IMR-90 (cell line): ENCODE results near the gene CHN2. TPM values are rescaled to one million over a fixed set of nuclear protein-coding genes. Genes with fewer than 3 reads are reported as not detected.

Source experiments
- ATAC-seq: fragments of 200-7000 bp; cut with Tn5 transposase; 2 replicates; pipeline ENCODE4 v1.9.1; 2020; ENCODE audit warnings: low read depth, mild to moderate bottlenecking, moderate library complexity
- BruUV-seq: library from RNA; stranded (reverse); fragments of 400-500 nt; replicated peaks from 2 replicates; lab custom pipeline; 2021; lab: Mats Ljungman, UMichigan
- CTCF ChIA-PET: fragments of 300-600 bp; formaldehyde crosslinking; extraction: SDS; loops from one replicate; lab custom pipeline; 2021; ENCODE audit warnings: antibody characterized with exemption; lab: Yijun Ruan, JAX
- POLR2A ChIA-PET: fragments of 300-600 bp; sonication (Branson Sonifier 250); formaldehyde crosslinking; loops from one replicate; lab custom pipeline; 2022; ENCODE audit warnings: antibody characterized with exemption; ENCODE audit not compliant: unreplicated experiment; lab: Charles Lee
- DNase-seq: peaks from one replicate; pipeline ENCODE4 v3.0.0; 2013
- H2AFZ ChIP-seq: replicated peaks from 2 replicates; pipeline ENCODE3; 2013; ENCODE audit warnings: low read length, mild to moderate bottlenecking; ENCODE audit not compliant: poor library complexity
- H2AK5ac ChIP-seq: 2 replicates; pipeline ENCODE4 v1.6.1; 2013; ENCODE audit warnings: low read depth, low read length, inconsistent platforms
- H2AK9ac ChIP-seq: replicated peaks from 2 replicates; pipeline ENCODE3; 2013; ENCODE audit warnings: mild to moderate bottlenecking, low read depth, low read length, moderate library complexity; ENCODE audit not compliant: poor library complexity
- H2BK120ac ChIP-seq: 2 replicates; pipeline ENCODE4 v1.6.1; 2013; ENCODE audit warnings: low read depth, low read length, inconsistent platforms
- H2BK15ac ChIP-seq: 3 replicates; pipeline ENCODE4 v1.6.1; 2013; ENCODE audit warnings: low read depth, low read length, inconsistent platforms
- H2BK20ac ChIP-seq: 2 replicates; pipeline ENCODE4 v1.6.1; 2013; ENCODE audit warnings: low read depth, mild to moderate bottlenecking, inconsistent platforms, low read length, moderate library complexity
- H2BK5ac ChIP-seq: 2 replicates; pipeline ENCODE4 v1.6.1; 2013; ENCODE audit warnings: mild to moderate bottlenecking, low read depth, low read length, inconsistent platforms; ENCODE audit not compliant: poor library complexity, severe bottlenecking
- H3K14ac ChIP-seq: replicated peaks from 2 replicates; pipeline ENCODE4 v1.6.1; 2013; ENCODE audit warnings: low read depth, low read length, inconsistent platforms
- H3K18ac ChIP-seq: 2 replicates; pipeline ENCODE4 v1.6.1; 2013; ENCODE audit warnings: low read depth, low read length, control low read depth
- H3K23ac ChIP-seq: 2 replicates; pipeline ENCODE4 v1.6.1; 2013; ENCODE audit warnings: low read depth, low read length, inconsistent platforms
- H3K27ac ChIP-seq: 2 replicates; pipeline ENCODE4 v1.5.1; 2013; ENCODE audit warnings: mild to moderate bottlenecking, control low read depth, low read length; ENCODE audit not compliant: insufficient read depth
- H3K27me3 ChIP-seq: 2 replicates; pipeline ENCODE4 v1.6.1; 2013; ENCODE audit warnings: low read length; ENCODE audit not compliant: control insufficient read depth, insufficient read depth
- H3K36me3 ChIP-seq: 2 replicates; pipeline ENCODE4 v1.6.1; 2013; ENCODE audit warnings: low read length, mixed read lengths; ENCODE audit not compliant: control insufficient read depth, insufficient read depth
- H3K4ac ChIP-seq: 2 replicates; pipeline ENCODE4 v1.6.1; 2013; ENCODE audit warnings: low read depth, low read length, inconsistent platforms
- H3K4me1 ChIP-seq: 2 replicates; pipeline ENCODE4 v1.6.1; 2013; ENCODE audit warnings: low read length, mixed read lengths; ENCODE audit not compliant: control insufficient read depth, insufficient read depth
- H3K4me2 ChIP-seq: 2 replicates; pipeline ENCODE4 v1.6.1; 2013; ENCODE audit warnings: low read depth, mild to moderate bottlenecking, control low read depth, low read length, moderate library complexity
- H3K4me3 ChIP-seq: 2 replicates; pipeline ENCODE4 v1.5.1; 2013; ENCODE audit warnings: low read depth, mild to moderate bottlenecking, control low read depth, low read length, moderate library complexity; ENCODE audit not compliant: insufficient read depth
- H3K56ac ChIP-seq: 2 replicates; pipeline ENCODE4 v1.6.1; 2013; ENCODE audit warnings: low read length, inconsistent platforms; ENCODE audit not compliant: insufficient read depth; ENCODE audit errors: extremely low read depth
- H3K79me1 ChIP-seq, 2 experiments: 2 replicates each; pipeline ENCODE4 v1.6.1; 2013; ENCODE audit warnings: low read length in 2 of 2, inconsistent platforms in 1 of 2, low read depth in 1 of 2
- H3K9ac ChIP-seq: 2 replicates; pipeline ENCODE4 v1.6.1; 2013; ENCODE audit warnings: low read depth, low read length, control low read depth
- H3K9me1 ChIP-seq: 2 replicates; pipeline ENCODE4 v1.6.1; 2013; ENCODE audit warnings: low read length, inconsistent platforms; ENCODE audit not compliant: insufficient read depth
- H3K9me3 ChIP-seq: 2 replicates; pipeline ENCODE4 v1.6.1; 2013; ENCODE audit warnings: low read length; ENCODE audit not compliant: control insufficient read depth, insufficient read depth
- H4K20me1 ChIP-seq: 2 replicates; pipeline ENCODE4 v1.6.1; 2013; ENCODE audit warnings: low read length, inconsistent platforms; ENCODE audit not compliant: insufficient read depth
- H4K5ac ChIP-seq: 2 replicates; pipeline ENCODE4 v1.6.1; 2013; ENCODE audit warnings: mild to moderate bottlenecking, low read depth, low read length, control low read depth
- H4K8ac ChIP-seq, 2 experiments: 2 replicates each; pipeline ENCODE4 v1.6.1; 2013; ENCODE audit warnings: low read depth in 2 of 2, low read length in 2 of 2, control low read depth in 1 of 2, inconsistent platforms in 1 of 2
- H4K91ac ChIP-seq: 2 replicates; pipeline ENCODE4 v1.6.1; 2013; ENCODE audit warnings: low read depth, low read length, inconsistent platforms; ENCODE audit not compliant: insufficient read depth
- BHLHE40 ChIP-seq: fragments of 150-350 bp; IDR thresholded peaks from 2 replicates; pipeline ENCODE4 v1.6.1; 2016; ENCODE audit warnings: mild to moderate bottlenecking, low read depth, low read length
- CEBPB ChIP-seq: IDR thresholded peaks from 2 replicates; pipeline ENCODE4 v1.6.1; 2012; ENCODE audit warnings: low read depth, low read length, improper control_type of control experiment
- CHD1 ChIP-seq: IDR thresholded peaks from 2 replicates; pipeline ENCODE4 v1.6.1; 2012; ENCODE audit warnings: low read depth, low read length, improper control_type of control experiment
- CTCF ChIP-seq: conservative IDR thresholded peaks from 2 replicates; pipeline ENCODE4 v1.5.1; 2012; ENCODE audit warnings: mild to moderate bottlenecking, low read depth, low read length, improper control_type of control experiment
- ELK1 ChIP-seq: fragments of 150-350 bp; IDR thresholded peaks from 2 replicates; pipeline ENCODE4 v1.6.1; 2016; ENCODE audit warnings: low read depth, mild to moderate bottlenecking, low read length, moderate library complexity, borderline replicate concordance
- FOS ChIP-seq: fragments of 150-350 bp; IDR thresholded peaks from 2 replicates; pipeline ENCODE4 v1.6.1; 2016; ENCODE audit warnings: low read depth, low read length
- MAFK ChIP-seq: IDR thresholded peaks from 2 replicates; pipeline ENCODE4 v1.6.1; 2012; ENCODE audit warnings: low read depth, low read length, improper control_type of control experiment
- MAZ ChIP-seq: IDR thresholded peaks from 2 replicates; pipeline ENCODE4 v1.6.1; 2012; ENCODE audit warnings: low read depth, mild to moderate bottlenecking, low read length, improper control_type of control experiment, moderate library complexity, borderline replicate concordance
- MXI1 ChIP-seq: IDR thresholded peaks from 2 replicates; pipeline ENCODE4 v1.6.1; 2012; ENCODE audit warnings: low read depth, mild to moderate bottlenecking, low read length, moderate library complexity, borderline replicate concordance
- NFE2L2 ChIP-seq: fragments of 150-350 bp; IDR thresholded peaks from 2 replicates; pipeline ENCODE4 v1.6.1; 2016; ENCODE audit warnings: low read depth, mild to moderate bottlenecking, low read length
- POLR2A ChIP-seq: IDR thresholded peaks from 2 replicates; pipeline ENCODE4 v1.6.1; 2012; ENCODE audit warnings: mild to moderate bottlenecking, low read depth, low read length
- RAD21 ChIP-seq: IDR thresholded peaks from 2 replicates; pipeline ENCODE4 v1.6.1; 2012; ENCODE audit warnings: low read length, improper control_type of control experiment
- RCOR1 ChIP-seq: IDR thresholded peaks from 2 replicates; pipeline ENCODE4 v1.6.1; 2012; ENCODE audit warnings: mild to moderate bottlenecking, low read length, improper control_type of control experiment; ENCODE audit not compliant: insufficient replicate concordance
- RFX5 ChIP-seq: IDR thresholded peaks from 2 replicates; pipeline ENCODE4 v1.8.0; 2012; ENCODE audit warnings: low read depth, mild to moderate bottlenecking, low read length, moderate library complexity
- SMC3 ChIP-seq: fragments of 150-350 bp; IDR thresholded peaks from 2 replicates; pipeline ENCODE4 v1.6.1; 2016; ENCODE audit warnings: low read depth, mild to moderate bottlenecking, antibody characterized with exemption, low read length, moderate library complexity
- USF2 ChIP-seq: fragments of 150-350 bp; IDR thresholded peaks from 2 replicates; pipeline ENCODE4 v1.6.1; 2017; ENCODE audit warnings: mild to moderate bottlenecking, antibody characterized with exemption, low read length, low read depth
- WGBS, 2 experiments: methylation state at CpG; one replicate each; pipeline versions ENCODE4 v1.1.5 to v1.1.7; 2013; ENCODE audit warnings: missing lambda C conversion rate in 2 of 2; ENCODE audit not compliant: insufficient read length in 1 of 2; ENCODE audit errors: extremely low coverage in 2 of 2; 5-methylcytosine and 5-hydroxymethylcytosine counted together
- dilution Hi-C: fragments of 300-500 bp; cut with HindIII; formaldehyde crosslinking; loops from one replicate; pipeline ENCODE4 v1.14.3; 2018; ENCODE audit warnings: low sequenced_read_pairs; ENCODE audit not compliant: unreplicated experiment
- in situ Hi-C: fragments of 300-500 bp; cut with MboI; formaldehyde crosslinking; loops from 3 replicates; pipeline ENCODE4 v1.14.3; 2019; ENCODE audit warnings: low sequenced_read_pairs, inconsistent platforms, mixed read lengths
- intact Hi-C: fragments of 100-400 bp; cut with micrococcal nuclease; formaldehyde crosslinking; loops from 2 replicates; pipeline ENCODE4 v1.10.0; 2022
- polyA plus RNA-seq, 3 experiments: library from polyadenylated mRNA; depleted of rRNA; stranded (reverse); fragments of >200 nt; gene quantifications; 2 replicates each; pipeline ENCODE4 v1.2.3, GENCODE V29; 2012; ENCODE audit warnings: low replicate concordance in 1 of 3
- total RNA-seq: library from RNA; depleted of rRNA; stranded (reverse); fragments of >200 nt; gene quantifications from 2 replicates; pipeline ENCODE4 v1.2.3, GENCODE V29; 2012

The CHN2 gene
- total and polyA plus RNA-seq, 2 of the 4 experiments (the other 2 are of a cell fraction) = not detected

- Histone ChIP-seq H2BK15ac (no peak overlapping the region), H2BK5ac (no peak overlapping the region), H3K4me1 (no peaks in the 10 kb centered on the region), H3K27me3 (peaks cover 32% of the 10 kb centered on the region), H2AK9ac (no peak overlapping the region), H3K18ac (no peak overlapping the region), H3K14ac (no peak overlapping the region), H4K20me1 (no peaks in the 10 kb centered on the region; the same call in 1 of the 2 replicates), H3K9ac (no peak overlapping the region), H2AK5ac (no peak overlapping the region), H3K9me3 (no peaks in the 10 kb centered on the region), H3K79me1 (no peaks in the 10 kb centered on the region), H2AFZ (no peak overlapping the region), H4K5ac (no peak overlapping the region), H3K36me3 (no peaks in the 10 kb centered on the region), H4K8ac (no peak overlapping the region), H2BK120ac (no peak overlapping the region), H4K91ac (no peak overlapping the region), H3K4ac (no peak overlapping the region), H2BK20ac (no peak overlapping the region), H3K4me2 (no peak overlapping the region), H3K9me1 (no peaks in the 10 kb centered on the region), H3K27ac (no peak overlapping the region), H3K23ac (no peak overlapping the region), H3K4me3 (no peak overlapping the region), H3K56ac (no peak overlapping the region)
- TF ChIP-seq CEBPB (no peak), CHD1 (no peak), FOS (no peak), ELK1 (no peak), NFE2L2 (no peak), POLR2A (no peak), RCOR1 (no peak), MAZ (no peak), USF2 (no peak), RFX5 (no peak), RAD21 (no peak), BHLHE40 (no peak), MXI1 (no peak), CTCF (no peak), SMC3 (no peak), MAFK (no peak)
- dilution Hi-C loops (no loop called here), intact Hi-C loops (no loop called here), in situ Hi-C loops (no loop called here)
- ATAC-seq = no peak
- ChIA-PET POLR2A (no interaction called here), CTCF (no interaction called here)
- BruUV-seq = no TSS peak
- WGBS, 2 experiments = no CpG with 5 or more reads among the region's 8 CpGs
- no peak for DNase-seq
These were observed 1.8 kb upstream of the CHN2 start for GRCh38 chr7:29192811-29193210.
